Effector memory CD4-positive, alpha-beta T cell (primary cell): ENCODE measurements around the gene SLC7A14.

Source experiments
- DNase-seq, 3 donors: peaks; one replicate each; pipeline ENCODE4 v3.0.0-alpha.2; 2020
- H3K27ac ChIP-seq: 2 replicates; pipeline ENCODE4 v1.7.0; 2013; ENCODE audit warnings: mild to moderate bottlenecking, low read length, moderate library complexity; ENCODE audit not compliant: insufficient read depth, poor library complexity, severe bottlenecking
- H3K27me3 ChIP-seq: replicated peaks from 2 replicates; pipeline ENCODE4 v1.7.0; 2013; ENCODE audit warnings: mild to moderate bottlenecking, low read length; ENCODE audit not compliant: insufficient read depth, control insufficient read depth, poor library complexity, severe bottlenecking
- H3K36me3 ChIP-seq: 2 replicates; pipeline ENCODE4 v1.7.0; 2013; ENCODE audit warnings: mild to moderate bottlenecking, low read length, moderate library complexity; ENCODE audit not compliant: control insufficient read depth, insufficient read depth
- H3K4me1 ChIP-seq: 2 replicates; pipeline ENCODE4 v1.7.0; 2013; ENCODE audit warnings: low read length, mild to moderate bottlenecking; ENCODE audit not compliant: control insufficient read depth, insufficient read depth, poor library complexity, severe bottlenecking
- H3K4me3 ChIP-seq: 2 replicates; pipeline ENCODE4 v1.7.0; 2013; ENCODE audit warnings: low read length, low read depth, mild to moderate bottlenecking; ENCODE audit not compliant: insufficient read depth, poor library complexity, severe bottlenecking
- H3K9me3 ChIP-seq: 2 replicates; pipeline ENCODE4 v1.7.0; 2013; ENCODE audit warnings: mild to moderate bottlenecking, low read length, moderate library complexity; ENCODE audit not compliant: control insufficient read depth
- total RNA-seq, 3 donors: gene quantifications; one replicate each; lab custom pipeline; 2026; lab: John Stamatoyannopoulos, UW

The SLC7A14 gene
- 0 reads per million in 3 donors for total RNA-seq

GRCh38 chr3:170585937-170586310, at the start of gene SLC7A14:
Gene SLC7A14 (minus strand): TSS chr3:170586075. CDS start chr3:170526936, 59,139 bp downstream.
- DNase-seq, result no peak
- no peak within 1 kb of the TSS for H3K4me3 ChIP-seq
- H3K9me3 ChIP-seq, result no peaks in the 10 kb centered on the region
- no peaks in the 10 kb centered on the region for H3K4me1 ChIP-seq
- no peak within 1 kb of the TSS for H3K27ac ChIP-seq
- H3K36me3 ChIP-seq, result no peaks in the 10 kb centered on the region
- H3K27me3 ChIP-seq, result peaks cover 13% of the 10 kb centered on the region

GRCh38 chr3:170635385-170635735, 49.5 kb upstream of the SLC7A14 start:
- H3K4me3 ChIP-seq, result no peak overlapping the region
- H3K36me3 ChIP-seq, result no peaks in the 10 kb centered on the region
- no peak overlapping the region for H3K27ac ChIP-seq
- no peaks in the 10 kb centered on the region for H3K4me1 ChIP-seq
- no peak for DNase-seq
- H3K9me3 ChIP-seq, result no peaks in the 10 kb centered on the region
- no peaks in the 10 kb centered on the region for H3K27me3 ChIP-seq

- no peaks in the 10 kb centered on the region for H3K4me1 ChIP-seq
- no peaks in the 10 kb centered on the region for H3K27me3 ChIP-seq
- H3K27ac ChIP-seq, result no peak overlapping the region
- H3K4me3 ChIP-seq, result no peak overlapping the region
- H3K9me3 ChIP-seq, result no peaks in the 10 kb centered on the region
- no peak for DNase-seq
- H3K36me3 ChIP-seq, result no peaks in the 10 kb centered on the region
Measured at GRCh38 chr3:170634663-170635384, 48.9 kb upstream of the SLC7A14 start.

- Histone ChIP-seq H3K36me3 (no peaks in the 10 kb centered on the region), H3K4me3 (no peak overlapping the region), H3K27ac (no peak overlapping the region), H3K9me3 (no peaks in the 10 kb centered on the region), H3K4me1 (no peaks in the 10 kb centered on the region), H3K27me3 (no peaks in the 10 kb centered on the region)
- no peak for DNase-seq
Measured at GRCh38 chr3:170633573-170633972, 47.7 kb upstream of the SLC7A14 start.

GRCh38 chr3:170632780-170633179, 46.9 kb upstream of the SLC7A14 start:
- H3K27ac ChIP-seq, result no peak overlapping the region
- no peaks in the 10 kb centered on the region for H3K27me3 ChIP-seq
- no peaks in the 10 kb centered on the region for H3K4me1 ChIP-seq
- no peaks in the 10 kb centered on the region for H3K36me3 ChIP-seq
- H3K4me3 ChIP-seq, result no peak overlapping the region
- no peaks in the 10 kb centered on the region for H3K9me3 ChIP-seq
- no peak for DNase-seq

GRCh38 chr3:170631755-170632488, 46.0 kb upstream of the SLC7A14 start:
- H3K36me3 ChIP-seq, result no peaks in the 10 kb centered on the region

GRCh38 chr3:170623524-170623923, 37.6 kb upstream of the SLC7A14 start:
- no peak for DNase-seq
- Histone ChIP-seq H3K4me1 (no peaks in the 10 kb centered on the region), H3K4me3 (no peak overlapping the region), H3K27ac (no peak overlapping the region), H3K9me3 (no peaks in the 10 kb centered on the region), H3K27me3 (no peaks in the 10 kb centered on the region), H3K36me3 (no peaks in the 10 kb centered on the region)

More at GRCh38 chr3:170631755-170632488, 46.0 kb upstream of the SLC7A14 start:
- Histone ChIP-seq H3K9me3 (no peaks in the 10 kb centered on the region), H3K27ac (no peak overlapping the region), H3K4me1 (no peaks in the 10 kb centered on the region), H3K27me3 (no peaks in the 10 kb centered on the region), H3K4me3 (no peak overlapping the region)
- DNase-seq, result no peak

- DNase-seq, result no peak
- Histone ChIP-seq H3K4me1 (no peaks in the 10 kb centered on the region), H3K27ac (no peak overlapping the region), H3K4me3 (no peak overlapping the region), H3K9me3 (no peaks in the 10 kb centered on the region), H3K27me3 (no peaks in the 10 kb centered on the region), H3K36me3 (no peaks in the 10 kb centered on the region)
Measured at GRCh38 chr3:170622369-170623159, 36.7 kb upstream of the SLC7A14 start.

- Histone ChIP-seq H3K27me3 (no peaks in the 10 kb centered on the region), H3K4me3 (no peak overlapping the region), H3K4me1 (no peaks in the 10 kb centered on the region), H3K9me3 (no peaks in the 10 kb centered on the region), H3K36me3 (no peaks in the 10 kb centered on the region), H3K27ac (no peak overlapping the region)
- no peak for DNase-seq
Measured at GRCh38 chr3:170621256-170621655, 35.4 kb upstream of the SLC7A14 start.
